GM10248 (cell line): ENCODE measurements around the gene CNTNAP2.

Experiments used
- CTCF ChIA-PET: fragments of 300-600 bp; sonication (Branson Sonifier 250); formaldehyde crosslinking; extraction: SDS; loops from one replicate; lab custom pipeline; 2021; ENCODE audit warnings: antibody characterized with exemption; lab: Yijun Ruan, JAX
- POLR2A ChIA-PET: fragments of 350-650 bp; sonication (Branson Sonifier 250); formaldehyde crosslinking; extraction: SDS; loops from one replicate; lab custom pipeline; 2020; ENCODE audit warnings: antibody characterized with exemption; lab: Yijun Ruan, JAX
- DNase-seq: peaks from one replicate; pipeline ENCODE4 v3.0.0; 2012; ENCODE audit errors: extremely low spot score
- TF ChIP-seq, protein P1 (sequence below): IDR thresholded peaks from 2 replicates; pipeline ENCODE4 v1.5.1; 2012; ENCODE audit warnings: mild to moderate bottlenecking, low read depth; ENCODE audit errors: extremely low read depth, missing control alignments, control extremely low read depth

Gene CNTNAP2

DNA sequence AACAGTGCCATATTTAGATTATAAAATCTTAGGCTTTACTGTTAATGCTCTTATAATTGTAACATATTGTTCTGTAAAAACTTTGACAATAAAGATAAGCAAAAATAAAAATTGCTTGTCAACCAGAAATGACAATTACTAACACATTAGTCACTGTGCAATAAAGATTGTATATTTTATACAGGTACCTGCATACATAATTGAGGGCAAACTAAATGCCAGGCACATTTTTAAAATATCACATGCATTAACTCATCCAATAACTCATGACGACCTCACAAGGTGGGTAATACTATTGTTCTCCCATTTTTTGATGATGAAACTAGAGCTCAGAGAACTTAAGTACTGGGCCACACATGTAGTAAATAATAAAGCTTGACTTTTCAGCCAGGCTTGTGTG is 1453.8 kb downstream of the CNTNAP2 start:
- no peak for DNase-seq
- ChIA-PET CTCF (no interaction called here), POLR2A (no interaction called here)
- TF ChIP-seq, protein P1, sequence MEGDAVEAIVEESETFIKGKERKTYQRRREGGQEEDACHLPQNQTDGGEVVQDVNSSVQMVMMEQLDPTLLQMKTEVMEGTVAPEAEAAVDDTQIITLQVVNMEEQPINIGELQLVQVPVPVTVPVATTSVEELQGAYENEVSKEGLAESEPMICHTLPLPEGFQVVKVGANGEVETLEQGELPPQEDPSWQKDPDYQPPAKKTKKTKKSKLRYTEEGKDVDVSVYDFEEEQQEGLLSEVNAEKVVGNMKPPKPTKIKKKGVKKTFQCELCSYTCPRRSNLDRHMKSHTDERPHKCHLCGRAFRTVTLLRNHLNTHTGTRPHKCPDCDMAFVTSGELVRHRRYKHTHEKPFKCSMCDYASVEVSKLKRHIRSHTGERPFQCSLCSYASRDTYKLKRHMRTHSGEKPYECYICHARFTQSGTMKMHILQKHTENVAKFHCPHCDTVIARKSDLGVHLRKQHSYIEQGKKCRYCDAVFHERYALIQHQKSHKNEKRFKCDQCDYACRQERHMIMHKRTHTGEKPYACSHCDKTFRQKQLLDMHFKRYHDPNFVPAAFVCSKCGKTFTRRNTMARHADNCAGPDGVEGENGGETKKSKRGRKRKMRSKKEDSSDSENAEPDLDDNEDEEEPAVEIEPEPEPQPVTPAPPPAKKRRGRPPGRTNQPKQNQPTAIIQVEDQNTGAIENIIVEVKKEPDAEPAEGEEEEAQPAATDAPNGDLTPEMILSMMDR, result no peak

DNA sequence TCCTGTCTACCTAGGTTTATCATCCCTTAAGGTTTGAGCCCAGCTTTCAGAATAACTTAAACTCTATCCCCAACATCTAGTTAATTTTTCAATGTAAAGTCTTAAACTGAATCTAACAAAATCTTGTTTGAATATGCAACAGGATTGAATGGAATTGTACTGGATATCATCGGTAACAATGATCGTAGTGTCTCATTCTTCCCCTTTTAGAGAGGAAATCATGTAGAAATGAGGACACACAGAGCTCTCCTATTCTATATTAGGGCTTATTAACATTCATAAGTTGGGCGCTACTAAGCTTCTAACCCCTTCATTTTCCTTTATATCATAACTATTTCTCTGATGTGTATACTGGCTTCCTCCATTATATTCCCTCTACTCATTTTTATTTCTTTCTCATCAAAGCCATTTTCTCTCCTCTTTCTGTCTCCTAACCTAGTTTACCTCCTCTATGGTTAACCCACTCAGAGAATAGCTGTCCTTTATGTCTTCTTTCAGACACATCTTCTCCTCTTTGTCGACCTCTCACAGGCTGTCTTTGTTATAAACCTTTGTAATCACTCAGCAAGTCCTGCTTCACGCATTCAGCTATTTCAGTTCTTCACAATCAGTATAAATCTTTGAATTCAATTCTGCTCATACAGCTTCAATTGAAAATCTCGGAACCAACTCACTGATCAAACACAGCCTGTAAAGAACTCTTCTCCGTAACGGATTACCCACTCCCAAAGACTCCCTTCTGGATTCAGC is 1455.0 kb downstream of the CNTNAP2 start:
- TF ChIP-seq, protein P1, result no peak
- no peak for DNase-seq
- POLR2A ChIA-PET, result no interaction called here
- CTCF ChIA-PET, result interaction anchor here (1.0 to 1.1 kb wide), 2 partner anchors 11 to 14 kb away, joined by 3 read pairs; no protein-coding TSS in a partner anchor

DNA sequence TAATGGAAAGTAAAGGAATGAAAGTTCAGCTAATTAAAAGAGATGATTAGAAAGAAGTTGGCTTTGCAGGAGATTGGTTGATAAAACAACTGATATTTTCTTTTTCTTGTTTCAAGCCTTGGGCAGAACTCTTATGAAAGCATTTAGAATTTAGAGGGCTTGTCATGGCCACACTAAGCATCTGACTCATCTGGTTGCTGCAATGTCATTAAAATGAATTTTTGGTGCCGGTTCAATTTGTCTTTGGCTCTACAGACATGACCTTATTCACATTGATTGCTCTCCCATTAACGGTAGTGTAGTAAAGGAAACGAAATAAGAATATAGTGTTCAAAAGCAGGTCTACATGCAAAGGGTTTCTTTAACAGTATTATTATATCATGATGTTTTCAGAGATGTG is 1461.6 kb downstream of the CNTNAP2 start:
- DNase-seq, result no peak
- ChIA-PET CTCF (no interaction called here), POLR2A (no interaction called here)
- TF ChIP-seq, protein P1, result no peak

DNA sequence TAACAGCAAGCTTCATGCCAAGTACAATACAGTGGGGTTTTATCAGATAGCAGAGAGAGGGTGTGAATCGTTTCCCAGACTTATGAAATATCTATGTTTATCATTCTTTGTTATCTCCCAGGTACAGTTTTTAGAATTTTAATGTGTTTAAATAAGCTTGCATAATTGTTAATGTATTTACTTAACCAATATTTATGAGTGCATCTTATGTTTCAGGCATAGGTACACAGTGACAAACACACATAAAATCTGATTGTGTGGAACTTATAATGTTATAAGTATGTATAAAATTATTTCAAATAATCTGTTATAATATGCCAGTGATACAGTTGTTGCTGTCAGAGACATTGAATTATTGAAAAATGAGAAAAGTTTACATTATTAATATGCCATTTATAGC is 1462.5 kb downstream of the CNTNAP2 start:
- ChIA-PET CTCF (no interaction called here), POLR2A (no interaction called here)
- no peak for DNase-seq
- TF ChIP-seq, protein P1, result no peak

DNA sequence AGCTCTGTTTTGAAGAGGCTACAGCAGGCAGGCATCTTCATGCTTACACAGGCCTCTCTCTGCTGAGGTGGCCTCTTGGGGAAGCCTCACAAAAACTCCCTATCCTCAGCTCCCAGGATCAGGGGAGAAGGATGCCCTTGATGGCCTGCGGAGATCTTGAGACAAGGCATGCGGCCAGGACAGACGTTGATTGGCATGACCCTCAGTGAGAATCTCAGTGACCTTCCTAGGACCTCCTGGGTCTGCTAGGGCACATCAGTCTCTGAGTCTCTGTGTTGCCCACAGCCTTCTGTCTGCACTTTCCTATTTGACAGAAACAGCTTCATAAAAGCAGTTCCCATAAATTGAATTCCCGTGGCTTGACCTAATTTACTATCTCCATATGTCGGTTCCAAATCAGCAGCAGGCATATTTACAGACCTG is 1468.2 kb downstream of the CNTNAP2 start:
- DNase-seq, result no peak
- TF ChIP-seq, protein P1, result no peak
- CTCF ChIA-PET, result no interaction called here
- POLR2A ChIA-PET, result no interaction called here

DNA sequence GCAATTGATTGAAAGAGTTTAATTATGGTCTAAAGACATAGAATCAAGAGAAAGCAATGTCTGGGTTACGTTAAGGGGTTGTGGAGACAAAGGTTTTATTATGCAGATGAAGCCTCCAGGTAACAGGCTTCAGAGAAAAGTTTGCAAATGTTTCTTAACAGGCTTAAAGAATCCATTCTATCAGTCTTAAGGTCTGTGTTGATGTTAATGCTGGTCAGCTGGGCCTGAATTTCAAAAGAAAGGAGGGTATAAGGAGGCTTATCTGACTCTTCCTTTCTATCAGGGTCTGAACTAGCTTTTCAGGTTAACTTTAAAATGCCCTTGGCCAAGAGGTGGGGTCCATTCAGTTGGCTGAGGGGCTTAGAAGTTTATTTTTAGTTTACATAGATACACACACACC is 1469.5 kb downstream of the CNTNAP2 start:
- TF ChIP-seq, protein P1, result no peak
- CTCF ChIA-PET, result no interaction called here

DNA sequence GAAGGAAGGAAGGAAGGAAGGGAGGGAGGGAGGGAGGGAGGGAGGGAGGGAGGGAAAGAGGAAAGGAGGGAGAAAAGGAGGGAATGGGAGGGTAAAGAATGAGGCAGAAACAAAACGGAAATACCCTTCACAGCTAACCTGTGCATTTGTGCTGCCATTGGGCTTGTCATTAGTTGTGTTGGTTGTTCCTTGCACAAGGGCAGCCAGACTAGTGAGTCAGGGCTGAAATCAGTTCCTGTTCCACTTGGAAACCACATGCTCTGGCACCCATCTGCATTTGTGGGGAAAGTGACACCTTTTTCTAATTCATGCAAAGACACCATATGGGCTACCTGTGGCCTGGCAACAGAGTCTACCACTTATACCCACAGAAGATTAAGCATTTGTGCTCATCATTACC is 1469.9 kb downstream of the CNTNAP2 start:
- CTCF ChIA-PET, result interaction anchor here (1.3 kb wide), 1 partner anchor 23 kb away, joined by 3 read pairs; no protein-coding TSS in a partner anchor
- TF ChIP-seq, protein P1, result no peak
- POLR2A ChIA-PET, result no interaction called here
- no peak for DNase-seq

More for the DNA sequence above, 1469.5 kb downstream of the CNTNAP2 start:
- no peak for DNase-seq
- POLR2A ChIA-PET, result no interaction called here
